DOHH2 (cell line): ENCODE measurements around the gene MAP3K10.

Experiments
- H3F3A ChIP-seq: fragments of 200-600 bp; sonication (generic), shearing (Covaris generic); 2 replicates; pipeline ENCODE4 v1.6.0; 2016; ENCODE audit warnings: antibody characterized with exemption, mild to moderate bottlenecking; ENCODE audit not compliant: control insufficient read depth, insufficient read depth
- H3K27ac ChIP-seq: fragments of 200-600 bp; sonication (generic); 2 replicates; pipeline ENCODE4 v1.5.1; 2014; ENCODE audit warnings: low read depth, mild to moderate bottlenecking, low read length, moderate library complexity
- H3K27me3 ChIP-seq: fragments of 200-600 bp; sonication (generic); 2 replicates; pipeline ENCODE4 v1.6.1; 2014; ENCODE audit warnings: mild to moderate bottlenecking, low read length, mixed read lengths; ENCODE audit not compliant: control insufficient read depth
- H3K36me3 ChIP-seq: fragments of 200-600 bp; sonication (generic); 2 replicates; pipeline ENCODE4 v1.6.1; 2014; ENCODE audit warnings: mild to moderate bottlenecking, low read length, moderate library complexity, mixed read lengths; ENCODE audit not compliant: control insufficient read depth
- H3K4me1 ChIP-seq: fragments of 200-600 bp; sonication (generic); 2 replicates; pipeline ENCODE4 v1.6.1; 2014; ENCODE audit warnings: mild to moderate bottlenecking, low read length, mixed read lengths; ENCODE audit not compliant: control insufficient read depth
- H3K4me2 ChIP-seq: fragments of 200-600 bp; sonication (generic); 2 replicates; pipeline ENCODE4 v1.6.0; 2014; ENCODE audit warnings: mild to moderate bottlenecking, low read length, moderate library complexity
- H3K4me3 ChIP-seq: fragments of 200-600 bp; sonication (generic); 2 replicates; pipeline ENCODE4 v1.5.1; 2014; ENCODE audit warnings: mild to moderate bottlenecking, low read length, mixed read lengths
- H3K79me2 ChIP-seq: fragments of 200-600 bp; sonication (generic); 2 replicates; pipeline ENCODE4 v1.6.1; 2014; ENCODE audit warnings: mild to moderate bottlenecking, low read length, mixed read lengths; ENCODE audit not compliant: control insufficient read depth
- H3K9me2 ChIP-seq: fragments of 200-600 bp; sonication (generic); replicated peaks from 2 replicates; pipeline ENCODE4 v1.6.1; 2014; ENCODE audit warnings: mild to moderate bottlenecking, low read length, mixed read lengths; ENCODE audit not compliant: control insufficient read depth
- H3K9me3 ChIP-seq: fragments of 200-600 bp; sonication (generic); 2 replicates; pipeline ENCODE4 v1.6.1; 2014; ENCODE audit warnings: antibody characterized with exemption, low read length, mixed read lengths; ENCODE audit not compliant: control insufficient read depth, insufficient read depth
- H4K20me1 ChIP-seq: fragments of 200-600 bp; sonication (generic); 2 replicates; pipeline ENCODE4 v1.6.0; 2014; ENCODE audit warnings: low read depth, mild to moderate bottlenecking, antibody characterized with exemption, low read length, moderate library complexity; ENCODE audit not compliant: control insufficient read depth, insufficient read depth
- CTCF ChIP-seq: fragments of 200-600 bp; sonication (generic); IDR thresholded peaks from one replicate; pipeline ENCODE4 v1.5.1; 2014; ENCODE audit warnings: antibody characterized with exemption, mild to moderate bottlenecking, low read depth, low read length; ENCODE audit not compliant: poor library complexity, severe bottlenecking
- EZH2phosphoT487 ChIP-seq: fragments of 200-600 bp; sonication (generic); IDR thresholded peaks from 2 replicates; pipeline ENCODE4 v1.6.1; 2017; ENCODE audit warnings: borderline replicate concordance, mild to moderate bottlenecking, antibody characterized with exemption, low read length, moderate library complexity, mixed read lengths

The MAP3K10 gene

GRCh38 chr19:40253611-40254092, 62.4 kb downstream of the MAP3K10 start:
- H3K27ac ChIP-seq: no peak overlapping the region
- no peak overlapping the region for H3K4me3 ChIP-seq
- H3K36me3 ChIP-seq: peaks cover 46% of the 10 kb centered on the region
- no peaks in the 10 kb centered on the region for H4K20me1 ChIP-seq
- no peaks in the 10 kb centered on the region for H3F3A ChIP-seq
- no peaks in the 10 kb centered on the region for H3K27me3 ChIP-seq
- no peaks in the 10 kb centered on the region for H3K9me2 ChIP-seq
- no peaks in the 10 kb centered on the region for H3K9me3 ChIP-seq
- H3K79me2 ChIP-seq: peaks cover 18% of the 10 kb centered on the region
- H3K4me1 ChIP-seq: no peaks in the 10 kb centered on the region
- no peak overlapping the region for H3K4me2 ChIP-seq
- no peak for TF ChIP-seq CTCF
- no peak for TF ChIP-seq EZH2phosphoT487

- Histone ChIP-seq H3K9me3 (no peaks in the 10 kb centered on the region), H3K27me3 (no peaks in the 10 kb centered on the region), H3K79me2 (peaks cover 26% of the 10 kb centered on the region), H3F3A (peaks cover 3% of the 10 kb centered on the region; the same call in 1 of the 2 replicates), H3K4me2 (no peak overlapping the region), H3K9me2 (no peaks in the 10 kb centered on the region), H3K4me3 (no peak overlapping the region), H3K36me3 (peaks cover 46% of the 10 kb centered on the region), H3K27ac (no peak overlapping the region), H4K20me1 (no peaks in the 10 kb centered on the region), H3K4me1 (no peaks in the 10 kb centered on the region)
- TF ChIP-seq EZH2phosphoT487 (no peak), CTCF (no peak)
Measured at GRCh38 chr19:40254714-40255418, 63.6 kb downstream of the MAP3K10 start.

GRCh38 chr19:40255619-40256166, 64.5 kb downstream of the MAP3K10 start:
- Histone ChIP-seq H3K9me2 (no peaks in the 10 kb centered on the region), H4K20me1 (no peaks in the 10 kb centered on the region), H3K4me3 (no peak overlapping the region), H3K36me3 (peaks cover 46% of the 10 kb centered on the region), H3K27me3 (no peaks in the 10 kb centered on the region), H3K27ac (no peak overlapping the region), H3K4me1 (no peaks in the 10 kb centered on the region), H3F3A (peaks cover 3% of the 10 kb centered on the region; the same call in 1 of the 2 replicates), H3K9me3 (no peaks in the 10 kb centered on the region), H3K4me2 (no peak overlapping the region), H3K79me2 (peaks cover 30% of the 10 kb centered on the region)
- TF ChIP-seq CTCF (no peak), EZH2phosphoT487 (no peak)
